A549 (cell line): Measurements from ENCODE around the gene ARVCF. TPM values are rescaled to one million over a fixed set of nuclear protein-coding genes. Genes with fewer than 3 reads are reported as not detected.

ENCODE experiments used
- ATAC-seq, 2 experiments: fragments of 200-7000 bp in 1 of 2; fragments of >200 bp in 1 of 2; cut with Nextera tagmentation in 1 of 2; cut with Tn5 transposase in 1 of 2; 3 replicates each; pipeline versions ENCODE4 v1.8.0 to v1.9.1; 2018 to 2020; ENCODE audit warnings: mild to moderate bottlenecking in 1 of 2, moderate library complexity in 1 of 2
- CTCF ChIA-PET: fragments of 300-600 bp; sonication (Branson Sonifier 250); formaldehyde crosslinking; extraction: SDS; loops from one replicate; lab custom pipeline; 2021; ENCODE audit warnings: antibody characterized with exemption, inconsistent platforms; lab: Yijun Ruan, JAX
- POLR2A ChIA-PET: fragments of 350-600 bp; formaldehyde crosslinking; extraction: SDS; loops from one replicate; lab custom pipeline; 2021; ENCODE audit warnings: antibody characterized with exemption, inconsistent platforms; lab: Yijun Ruan, JAX
- DNase-seq, 2 experiments: peaks; one replicate each; pipeline versions ENCODE4 v3.0.0 to v3.0.0-alpha.2; 2011 to 2016; ENCODE audit warnings: low read depth in 1 of 2, low spot score in 1 of 2
- FAIRE-seq: peaks from 2 replicates; lab custom pipeline; 2011; peaks lifted over from hg19 to GRCh38; lab: Jason Lieb, UNC
- H3K27ac ChIP-seq, 2 experiments: fragments of >200 bp; sonication (Bioruptor Twin); formaldehyde crosslinking; 3 replicates each; pipeline ENCODE4 v1.5.1; 2016 to 2017
- H3K4me1 ChIP-seq: fragments of >200 bp; sonication (Bioruptor Twin); formaldehyde crosslinking; 3 replicates; pipeline ENCODE4 v1.6.1; 2016
- H3K4me2 ChIP-seq: fragments of >200 bp; sonication (Bioruptor Twin); formaldehyde crosslinking; 3 replicates; pipeline ENCODE4 v1.6.1; 2016
- H3K4me3 ChIP-seq: fragments of >200 bp; sonication (Bioruptor Twin); formaldehyde crosslinking; 3 replicates; pipeline ENCODE4 v1.5.1; 2016
- H3K9me3 ChIP-seq: fragments of >200 bp; sonication (Bioruptor Twin); formaldehyde crosslinking; 3 replicates; pipeline ENCODE4 v1.6.1; 2016
- BHLHE40 ChIP-seq: IDR thresholded peaks from 2 replicates; pipeline ENCODE4 v1.6.1; 2012; ENCODE audit warnings: low read depth, low read length, inconsistent platforms
- CHD2 ChIP-seq: fragments of 150-350 bp; IDR thresholded peaks from 2 replicates; pipeline ENCODE4 v1.6.1; 2014; ENCODE audit warnings: low read length; ENCODE audit not compliant: partially characterized antibody
- E2F6 ChIP-seq: IDR thresholded peaks from 2 replicates; pipeline ENCODE4 v1.6.1; 2012; ENCODE audit warnings: low read depth, borderline replicate concordance
- EHF ChIP-seq: fragments of 250-450 bp; sonication (Bioruptor Pico); IDR thresholded peaks from 2 replicates; pipeline ENCODE4 v1.5.0; 2020; ENCODE audit warnings: mild to moderate bottlenecking
- EHMT2 ChIP-seq: fragments of 200-600 bp; sonication (generic); IDR thresholded peaks from 2 replicates; pipeline ENCODE4 v1.6.1; 2016; ENCODE audit warnings: antibody characterized with exemption, low read depth, mild to moderate bottlenecking, moderate library complexity
- FOSB ChIP-seq: fragments of 250-450 bp; sonication (Bioruptor Pico); IDR thresholded peaks from 2 replicates; pipeline ENCODE4 v1.5.0; 2020; ENCODE audit warnings: mild to moderate bottlenecking, moderate library complexity
- FOSL2 ChIP-seq, 2 experiments: fragments of 450-650 bp in 1 of 2; fragments of >200 bp in 1 of 2; sonication (Bioruptor Twin) in 1 of 2; formaldehyde crosslinking; IDR thresholded peaks; 2 replicates each; pipeline versions ENCODE4 v1.5.0 to v1.6.1; 2016 to 2020; ENCODE audit warnings: mild to moderate bottlenecking in 1 of 2, moderate library complexity in 1 of 2
- HDAC2 ChIP-seq: fragments of 200-600 bp; sonication (generic); IDR thresholded peaks from 2 replicates; pipeline ENCODE4 v1.6.1; 2016
- HMGXB4 ChIP-seq: fragments of 250-450 bp; sonication (Bioruptor Pico); IDR thresholded peaks from 2 replicates; pipeline ENCODE4 v1.5.0; 2021; ENCODE audit warnings: mild to moderate bottlenecking, moderate library complexity, borderline replicate concordance
- HOXB13 ChIP-seq: fragments of 250-450 bp; sonication (Bioruptor Pico); IDR thresholded peaks from 2 replicates; pipeline ENCODE4 v1.5.0; 2020; ENCODE audit warnings: low read depth, mild to moderate bottlenecking, moderate library complexity
- JUN ChIP-seq, 2 experiments: fragments of >200 bp; sonication (Bioruptor Twin); formaldehyde crosslinking; IDR thresholded peaks; 2 replicates in 1 of 2; 3 replicates in 1 of 2; pipeline ENCODE4 v1.6.1; 2016 to 2017
- KDM1A ChIP-seq: fragments of 200-600 bp; sonication (generic); IDR thresholded peaks from 2 replicates; pipeline ENCODE4 v1.6.1; 2016; ENCODE audit warnings: low read depth, mild to moderate bottlenecking
- NFE2L2 ChIP-seq: fragments of 150-350 bp; conservative IDR thresholded peaks from 2 replicates; pipeline ENCODE4 v1.6.1; 2014; ENCODE audit warnings: low read length
- NPAS2 ChIP-seq: fragments of 250-450 bp; sonication (Bioruptor Pico); IDR thresholded peaks from 2 replicates; pipeline ENCODE4 v1.8.0; 2022; ENCODE audit warnings: mild to moderate bottlenecking, moderate library complexity, borderline replicate concordance
- NR3C1 ChIP-seq: fragments of >200 bp; sonication (Bioruptor Twin); formaldehyde crosslinking; IDR thresholded peaks from 3 replicates; pipeline ENCODE4 v1.6.1; 2017
- ZNF302 ChIP-seq: fragments of 250-450 bp; sonication (Bioruptor Pico); IDR thresholded peaks from 2 replicates; pipeline ENCODE4 v1.9.0; 2021; ENCODE audit warnings: inconsistent platforms, mild to moderate bottlenecking, moderate library complexity
- ZSCAN20 ChIP-seq: fragments of 250-450 bp; sonication (Bioruptor Pico); IDR thresholded peaks from 2 replicates; pipeline ENCODE4 v1.8.0; 2022; ENCODE audit warnings: mild to moderate bottlenecking, moderate library complexity
- WGBS: methylation state at CpG from one replicate; pipeline ENCODE4 v1.1.6; 2017; ENCODE audit errors: missing lambda C conversion rate; 5-methylcytosine and 5-hydroxymethylcytosine counted together
- polyA plus RNA-seq, 4 experiments: library from polyadenylated mRNA; depleted of rRNA in 3 of 4; stranded (reverse); fragments of >200 nt; fragmentation: RNase III in 1 of 4; extraction: RNeasy Plus Mini Kit Qiagen cat#74134 plus additional on column Dnase treatment in 1 of 4; gene quantifications; 2 replicates in 3 of 4; 3 replicates in 1 of 4; pipeline ENCODE4 v1.2.3, GENCODE V29; 2011 to 2017
- TF ChIP-seq, protein P1 (sequence below): fragments of >200 bp; sonication (Bioruptor Twin); formaldehyde crosslinking; IDR thresholded peaks from 3 replicates; pipeline ENCODE4 v1.5.1; 2016

Gene ARVCF
- polyA plus RNA-seq, 2 of the 4 experiments (the other 2 are of a cell fraction): 0.81 to 2.1 TPM

DNA sequence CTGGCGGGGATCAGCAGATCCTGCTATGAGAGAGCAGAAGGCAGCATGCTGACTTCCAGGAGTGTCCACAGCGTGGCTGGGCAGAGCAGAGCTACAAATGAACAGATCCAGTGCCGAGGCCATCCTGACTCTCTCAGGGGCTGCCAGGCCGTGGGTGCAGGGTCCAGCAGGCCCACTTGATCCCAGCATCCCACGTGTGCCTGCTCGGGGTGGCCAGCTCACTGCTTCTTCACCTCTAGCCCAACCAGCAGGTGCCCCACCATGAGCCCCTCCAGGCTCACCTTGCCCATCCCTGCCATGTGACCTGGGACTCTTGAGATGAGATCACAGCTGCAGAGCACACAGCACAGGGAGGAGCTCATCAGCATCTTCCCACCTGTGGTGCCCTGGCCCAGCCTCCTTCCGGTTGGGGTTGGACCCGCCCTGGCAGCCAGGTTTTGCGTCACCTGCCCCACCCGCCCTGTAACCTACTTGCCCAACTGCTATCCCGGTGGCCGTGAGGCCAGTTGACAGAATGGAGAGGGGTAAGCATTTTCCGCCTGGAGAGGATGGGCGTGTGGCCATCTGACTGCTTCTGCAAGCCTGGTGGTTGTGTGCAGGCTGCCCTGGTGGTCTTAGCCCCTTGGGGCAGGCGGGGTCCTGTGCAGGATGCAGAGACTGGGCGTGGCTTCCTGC, 15.2 kb upstream of the ARVCF start:
- ChIA-PET CTCF (interaction anchor here (0.6 to 1.4 kb wide), 2 partner anchors 9 to 60 kb away, joined by 3 to 6 read pairs; no protein-coding TSS in a partner anchor), POLR2A (no interaction called here)
- Histone ChIP-seq H3K4me1 (no peaks in the 10 kb centered on the region), H3K27ac (no peak overlapping the region), H3K9me3 (no peaks in the 10 kb centered on the region), H3K4me2 (no peak overlapping the region), H3K4me3 (no peak overlapping the region)
- FAIRE-seq (no peak), ATAC-seq (no peak), DNase-seq (no peak)
- WGBS: 100% methylated on average over 5 of the region's 16 CpGs
- TF ChIP-seq ZSCAN20 (CRISPR knock-in tag): no peak
- TF ChIP-seq KDM1A: no peak
- TF ChIP-seq NFE2L2: no peak
- no peak for TF ChIP-seq JUN (IDR thresholded peaks at IDR 0.05)
- no peak for TF ChIP-seq NPAS2 (CRISPR knock-in tag)
- TF ChIP-seq CHD2: no peak
- no peak for TF ChIP-seq FOSL2 (IDR thresholded peaks at IDR 0.05)
- no peak for TF ChIP-seq FOSL2 (CRISPR knock-in tag; IDR thresholded peaks at IDR 0.05)
- TF ChIP-seq E2F6: no peak
- no peak for TF ChIP-seq ZNF302 (CRISPR knock-in tag)
- TF ChIP-seq FOSB: no peak
- no peak for TF ChIP-seq BHLHE40
- no peak for TF ChIP-seq NR3C1

DNA sequence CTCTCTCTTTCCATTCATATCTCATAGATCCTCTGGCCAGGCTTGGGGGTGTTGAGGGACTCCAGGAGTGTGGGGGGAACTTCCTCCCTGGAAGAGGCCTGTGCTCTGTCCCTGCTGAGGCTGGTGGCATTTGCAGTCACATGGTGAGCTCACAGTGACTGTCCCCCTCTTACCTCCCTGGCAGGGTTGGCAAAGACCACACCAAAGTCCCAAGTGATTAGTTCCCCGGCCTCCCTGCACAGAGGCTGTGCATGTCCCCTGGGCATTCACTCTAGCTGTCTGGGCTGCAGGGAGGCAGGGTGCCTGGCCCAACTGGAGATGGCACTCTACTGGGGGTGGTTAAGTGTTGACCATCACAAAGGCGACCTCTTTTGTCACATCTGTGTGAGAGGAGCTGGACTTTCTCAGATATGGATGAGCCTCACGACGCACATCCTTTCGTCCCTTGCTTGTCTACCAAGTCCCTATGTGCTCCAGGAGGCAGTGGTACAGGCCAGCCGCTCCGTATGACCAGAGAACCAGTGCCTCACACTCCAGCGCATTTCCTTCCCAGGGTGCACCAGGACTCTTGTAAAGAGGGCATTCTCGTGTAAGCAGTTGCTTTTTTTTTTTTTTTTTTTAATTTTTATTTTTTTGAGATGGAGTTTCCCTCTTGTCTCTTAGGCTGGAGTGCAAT, 13.1 kb upstream of the ARVCF start:
- H3K4me3 ChIP-seq: no peak overlapping the region
- no peak for ATAC-seq
- no peak for TF ChIP-seq HOXB13 (CRISPR knock-in tag)
- no peak for TF ChIP-seq EHF
- TF ChIP-seq FOSB: no peak
- no peak for TF ChIP-seq HDAC2
- no peak for TF ChIP-seq HMGXB4 (CRISPR knock-in tag)
- no peak for TF ChIP-seq EHMT2
- TF ChIP-seq, all 56 proteins: peak for 0
- FAIRE-seq: no peak
- H3K4me1 ChIP-seq: no peaks in the 10 kb centered on the region
- ChIA-PET POLR2A (no interaction called here), CTCF (interaction anchor here (2.3 to 5.1 kb wide), 2 partner anchors 16 to 59 kb away, joined by 8 to 30 read pairs; no protein-coding TSS in a partner anchor)
- H3K9me3 ChIP-seq: no peaks in the 10 kb centered on the region
- no peak overlapping the region for H3K4me2 ChIP-seq
- H3K27ac ChIP-seq: no peak overlapping the region
- WGBS: 94% methylated on average over 9 of the region's 9 CpGs
- DNase-seq: no peak

GRCh38 chr22:20028855-20029549, 12.4 kb upstream of the ARVCF start:
- no peak overlapping the region for H3K27ac ChIP-seq
- no peak for TF ChIP-seq HMGXB4 (CRISPR knock-in tag)
- TF ChIP-seq EHF: no peak
- no peak for TF ChIP-seq HDAC2
- TF ChIP-seq EHMT2: no peak
- TF ChIP-seq, protein P1, sequence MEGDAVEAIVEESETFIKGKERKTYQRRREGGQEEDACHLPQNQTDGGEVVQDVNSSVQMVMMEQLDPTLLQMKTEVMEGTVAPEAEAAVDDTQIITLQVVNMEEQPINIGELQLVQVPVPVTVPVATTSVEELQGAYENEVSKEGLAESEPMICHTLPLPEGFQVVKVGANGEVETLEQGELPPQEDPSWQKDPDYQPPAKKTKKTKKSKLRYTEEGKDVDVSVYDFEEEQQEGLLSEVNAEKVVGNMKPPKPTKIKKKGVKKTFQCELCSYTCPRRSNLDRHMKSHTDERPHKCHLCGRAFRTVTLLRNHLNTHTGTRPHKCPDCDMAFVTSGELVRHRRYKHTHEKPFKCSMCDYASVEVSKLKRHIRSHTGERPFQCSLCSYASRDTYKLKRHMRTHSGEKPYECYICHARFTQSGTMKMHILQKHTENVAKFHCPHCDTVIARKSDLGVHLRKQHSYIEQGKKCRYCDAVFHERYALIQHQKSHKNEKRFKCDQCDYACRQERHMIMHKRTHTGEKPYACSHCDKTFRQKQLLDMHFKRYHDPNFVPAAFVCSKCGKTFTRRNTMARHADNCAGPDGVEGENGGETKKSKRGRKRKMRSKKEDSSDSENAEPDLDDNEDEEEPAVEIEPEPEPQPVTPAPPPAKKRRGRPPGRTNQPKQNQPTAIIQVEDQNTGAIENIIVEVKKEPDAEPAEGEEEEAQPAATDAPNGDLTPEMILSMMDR: no peak
- no peak for TF ChIP-seq NR3C1
- H3K4me1 ChIP-seq: no peaks in the 10 kb centered on the region
- ATAC-seq (no peak), DNase-seq (no peak), FAIRE-seq (no peak)
- 94% methylated on average over 14 of the region's 16 CpGs for WGBS
- POLR2A ChIA-PET: no interaction called here
- no peak overlapping the region for H3K4me3 ChIP-seq
- CTCF ChIA-PET: interaction anchor here (1.8 to 5.1 kb wide), 3 partner anchors 11 to 59 kb away, joined by 8 to 30 read pairs (median 10); no protein-coding TSS in a partner anchor
- H3K9me3 ChIP-seq: no peaks in the 10 kb centered on the region
- H3K4me2 ChIP-seq: no peak overlapping the region
